Tibial nerve (tissue), 4 donors: ENCODE results near the gene ERP44. TPM values are rescaled to one million over a fixed set of nuclear protein-coding genes. Genes with fewer than 3 reads are reported as not detected.
"Not testable (repeated sequence)": the region's sequence is repeated elsewhere in the genome, so short reads cannot be mapped to it uniquely, and the experiment has no call there.

Experiments
- DNase-seq, 2 donors: peaks; one replicate each; pipeline ENCODE4 v3.0.0-alpha.2; 2019; ENCODE audit warnings: low spot score in 2 of 2
- H3K27ac ChIP-seq, 4 donors: fragments of 200-600 bp; sonication (generic) in 3 of 4; one replicate each; pipeline ENCODE4 v1.5.1; 2017 to 2019; ENCODE audit warnings: mild to moderate bottlenecking in 1 of 4
- H3K27me3 ChIP-seq, 2 donors: fragments of 200-600 bp; sonication (generic) in 1 of 2; one replicate each; pipeline versions ENCODE4 v1.5.1 to v1.6.0; 2017 to 2019
- H3K36me3 ChIP-seq, 3 donors: fragments of 200-600 bp; sonication (generic); one replicate each; pipeline ENCODE4 v1.5.1; 2018 to 2019
- H3K4me1 ChIP-seq, 4 donors: fragments of 200-600 bp; sonication (generic) in 3 of 4; one replicate each; pipeline ENCODE4 v1.5.1; 2017 to 2019
- H3K4me3 ChIP-seq, 4 donors: fragments of 200-600 bp; sonication (generic) in 3 of 4; one replicate each; pipeline ENCODE4 v1.5.1; 2017 to 2019; ENCODE audit warnings: mild to moderate bottlenecking in 1 of 4, moderate library complexity in 1 of 4
- H3K9me3 ChIP-seq, 4 donors: fragments of 200-600 bp; sonication (generic) in 3 of 4; one replicate each; pipeline ENCODE4 v1.5.1; 2017 to 2019
- CTCF ChIP-seq, 5 experiments: fragments of 200-600 bp in 3 of 5; fragments of 450-650 bp in 2 of 5; sonication (generic) in 3 of 5; IDR thresholded peaks; one replicate each; pipeline ENCODE4 v1.5.1; 2016 to 2019; ENCODE audit warnings: antibody characterized with exemption in 5 of 5, mild to moderate bottlenecking in 3 of 5, moderate library complexity in 2 of 5
- EP300 ChIP-seq, 2 donors: sonication (generic); formaldehyde crosslinking; IDR thresholded peaks; one replicate each; pipeline ENCODE4 v1.6.1; 2017; ENCODE audit warnings: antibody characterized with exemption in 2 of 2, mild to moderate bottlenecking in 1 of 2
- POLR2A ChIP-seq, 2 donors: fragments of 450-650 bp; IDR thresholded peaks; one replicate each; pipeline ENCODE4 v1.6.1; 2017; ENCODE audit warnings: antibody characterized with exemption in 2 of 2, mild to moderate bottlenecking in 2 of 2, moderate library complexity in 2 of 2
- WGBS, 2 donors: methylation state at CpG; one replicate each; pipeline ENCODE4 v1.1.5; 2018; 5-methylcytosine and 5-hydroxymethylcytosine counted together
- total RNA-seq, 4 donors: library from RNA; depleted of rRNA; stranded (reverse); fragments of >200 nt; gene quantifications; one replicate each; pipeline ENCODE4 v1.1.0, GENCODE V29; 2016

ERP44 gene
- total RNA-seq, 4 donors from 2014 or later: 10.9 to 16.0 (median 13.4) TPM

GRCh38 chr9:100012279-100012678 is 86.5 kb downstream of the ERP44 start:
- TF ChIP-seq CTCF (IDR thresholded peaks at IDR 0.05) (no peak), EP300 (IDR thresholded peaks at IDR 0.05) (no peak), POLR2A (IDR thresholded peaks at IDR 0.05) (no peak)
- H3K9me3 ChIP-seq: peaks cover 0 to 9% (median 0%) of the 10 kb centered on the region in 4 donors
- H3K36me3 ChIP-seq: peaks cover 0 to 74% (median 0%) of the 10 kb centered on the region in 3 donors

DNA sequence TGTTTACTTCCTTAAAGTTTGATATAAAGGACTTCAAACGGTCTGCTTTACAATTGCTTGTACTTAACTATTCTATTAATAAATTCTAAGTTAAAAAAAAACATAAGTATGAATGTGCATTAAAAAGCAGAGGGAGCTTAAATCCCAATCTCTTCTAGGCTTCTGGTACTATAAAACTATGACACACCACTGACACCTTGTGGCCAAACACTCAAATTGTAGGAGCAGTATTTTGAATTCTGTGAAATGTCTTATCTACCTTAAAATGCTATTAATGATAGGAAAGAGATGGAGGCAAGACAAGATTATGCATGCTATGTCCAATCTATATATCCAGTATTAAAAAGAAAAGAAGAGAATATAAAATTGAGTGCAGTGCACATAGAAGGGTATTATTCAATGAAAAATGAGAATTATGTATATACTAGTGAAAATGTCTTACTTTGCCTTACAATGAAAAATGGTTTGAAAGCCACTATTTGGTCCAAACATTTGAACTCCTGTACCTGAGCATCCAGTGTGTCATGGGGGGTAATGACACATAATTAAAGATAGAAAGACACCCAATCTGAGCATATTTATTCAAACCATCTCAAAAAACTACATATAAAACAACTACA is 87.6 kb downstream of the ERP44 start:
- 38 to 58% methylated on average over 1 of the region's 1 CpG for WGBS, 2 donors
- H3K4me1 ChIP-seq: no peaks in the 10 kb centered on the region
- peaks cover 0 to 9% (median 0%) of the 10 kb centered on the region in 4 donors for H3K9me3 ChIP-seq
- H3K36me3 ChIP-seq: peaks cover 0 to 78% (median 0%) of the 10 kb centered on the region in 3 donors
- no peak for DNase-seq
- peak in 1 of 5 experiments; percentile 47 for TF ChIP-seq CTCF (IDR thresholded peaks at IDR 0.05)
- no peak for TF ChIP-seq POLR2A (IDR thresholded peaks at IDR 0.05)
- no peak for TF ChIP-seq EP300 (IDR thresholded peaks at IDR 0.05)
- no peak overlapping the region for H3K27ac ChIP-seq
- no peak overlapping the region for H3K4me3 ChIP-seq
- H3K27me3 ChIP-seq: no peaks in the 10 kb centered on the region

More at GRCh38 chr9:100012279-100012678, 86.5 kb downstream of the ERP44 start:
- H3K4me1 ChIP-seq: no peaks in the 10 kb centered on the region
- H3K27ac ChIP-seq: no peak overlapping the region
- H3K27me3 ChIP-seq: no peaks in the 10 kb centered on the region
- no peak overlapping the region for H3K4me3 ChIP-seq
- DNase-seq: no peak

DNA sequence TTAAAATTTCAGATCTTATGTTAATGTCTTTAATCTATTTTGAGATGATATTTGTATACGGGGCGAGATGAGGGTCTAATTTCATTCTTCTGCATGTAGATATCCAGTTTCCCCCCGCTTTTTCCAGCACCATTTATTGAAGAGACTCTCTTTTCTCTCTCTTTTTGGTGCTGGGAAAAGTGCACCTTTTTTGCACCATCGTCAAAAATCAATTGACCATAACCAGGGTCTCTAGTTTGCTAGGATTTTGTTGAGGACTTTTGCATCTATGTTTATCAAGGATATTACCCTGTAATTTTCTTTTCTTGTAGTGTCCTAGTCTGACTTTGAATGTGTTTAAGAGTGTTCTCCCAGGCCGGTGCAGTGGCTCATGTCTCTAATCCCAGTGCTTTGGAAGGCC is 99.0 kb downstream of the ERP44 start:
- no peak for DNase-seq
- no peak overlapping the region for H3K4me3 ChIP-seq
- no peaks in the 10 kb centered on the region for H3K4me1 ChIP-seq
- H3K27me3 ChIP-seq: no peaks in the 10 kb centered on the region
- no peak for TF ChIP-seq CTCF (IDR thresholded peaks at IDR 0.05)
- TF ChIP-seq EP300 (IDR thresholded peaks at IDR 0.05): no peak
- no peak for TF ChIP-seq POLR2A (IDR thresholded peaks at IDR 0.05)
- H3K9me3 ChIP-seq: peaks cover 0 to 23% (median 0%) of the 10 kb centered on the region in 4 donors
- peaks cover 0 to 46% (median 0%) of the 10 kb centered on the region in 3 donors for H3K36me3 ChIP-seq
- WGBS, 2 donors: 97 to 99% methylated on average over 5 of the region's 5 CpGs
- H3K27ac ChIP-seq: no peak overlapping the region

- no peaks in the 10 kb centered on the region for H3K27me3 ChIP-seq
- peaks cover 0 to 39% (median 0%) of the 10 kb centered on the region in 3 donors for H3K36me3 ChIP-seq
- 95 to 98% methylated on average over 24 to 26 of the region's 26 CpGs for WGBS, 2 donors
- H3K9me3 ChIP-seq: peaks cover 0 to 32% (median 0%) of the 10 kb centered on the region in 4 donors
- no peak overlapping the region for H3K4me3 ChIP-seq
- H3K27ac ChIP-seq: no peak overlapping the region
- TF ChIP-seq POLR2A (IDR thresholded peaks at IDR 0.05): no peak
- TF ChIP-seq CTCF (IDR thresholded peaks at IDR 0.05): no peak
- TF ChIP-seq EP300 (IDR thresholded peaks at IDR 0.05): no peak
- no peaks in the 10 kb centered on the region for H3K4me1 ChIP-seq
- DNase-seq: no peak
Observed at GRCh38 chr9:99998866-99999265, 99.9 kb downstream of the ERP44 start.

GRCh38 chr9:99998266-99998665 is 100.5 kb downstream of the ERP44 start:
- H3K9me3 ChIP-seq: peaks cover 0 to 34% (median 0%) of the 10 kb centered on the region in 4 donors
- peaks cover 0 to 38% (median 0%) of the 10 kb centered on the region in 3 donors for H3K36me3 ChIP-seq
- H3K4me3 ChIP-seq: no peak overlapping the region
- no peak overlapping the region for H3K27ac ChIP-seq
- WGBS, 2 donors: 92% methylated on average over 22 of the region's 22 CpGs
- TF ChIP-seq POLR2A (IDR thresholded peaks at IDR 0.05): no peak
- no peak for TF ChIP-seq CTCF (IDR thresholded peaks at IDR 0.05)
- no peak for TF ChIP-seq EP300 (IDR thresholded peaks at IDR 0.05)
- DNase-seq: no peak
- no peaks in the 10 kb centered on the region for H3K4me1 ChIP-seq
- H3K27me3 ChIP-seq: no peaks in the 10 kb centered on the region

DNA sequence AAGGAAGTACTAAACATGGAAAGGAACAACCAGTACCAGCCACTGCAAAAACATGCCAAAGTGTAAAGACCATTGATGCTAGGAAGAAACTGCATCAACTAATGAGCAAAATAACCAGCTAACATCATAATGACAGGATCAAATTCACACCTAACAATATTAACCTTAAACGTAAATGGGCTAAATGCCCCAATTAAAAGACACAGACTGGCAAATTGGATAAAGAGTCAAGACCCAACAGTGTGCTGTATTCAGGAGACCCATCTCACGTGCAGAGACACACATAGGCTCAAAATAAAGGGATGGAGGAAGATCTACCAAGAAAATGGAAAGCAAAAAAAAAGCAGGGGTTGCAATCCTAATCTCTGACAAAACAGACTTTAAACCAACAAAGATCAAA is 108.3 kb downstream of the ERP44 start:
- H3K27me3 ChIP-seq, H3K4me3 ChIP-seq, H3K27ac ChIP-seq, DNase-seq, H3K4me1 ChIP-seq: not testable (repeated sequence)
- WGBS, 2 donors: 96 to 98% methylated on average over 2 of the region's 2 CpGs
- H3K36me3 ChIP-seq: peaks cover 0 to 25% (median 0%) of the 10 kb centered on the region in 3 donors
- H3K9me3 ChIP-seq: peaks cover 0 to 60% (median 2%) of the 10 kb centered on the region in 4 donors
